Measurements from ENCODE around the gene FGR.
"Not testable (repeated sequence)": the region's sequence is repeated elsewhere in the genome, so short reads cannot be mapped to it uniquely, and the experiment has no call there.

The FGR gene

DNA sequence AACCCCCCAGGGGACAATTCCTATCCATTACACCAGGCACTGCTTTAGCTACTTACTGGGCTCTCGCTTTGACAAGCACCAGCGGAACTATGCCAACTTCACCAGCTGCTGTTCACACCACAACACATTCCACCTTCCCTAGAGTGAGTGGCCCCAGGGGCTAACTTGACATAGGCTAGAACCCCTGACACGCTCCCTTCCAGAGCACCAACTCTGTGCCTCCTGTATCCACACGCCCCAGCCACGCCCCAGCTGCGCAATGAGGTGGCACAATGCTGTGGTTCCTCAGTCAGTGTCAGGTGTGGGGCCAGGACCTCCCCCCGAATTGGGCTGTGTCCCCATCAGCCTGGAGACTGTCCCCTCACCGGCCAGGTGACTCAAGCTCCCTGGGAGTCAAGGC, 11.7 kb upstream of the FGR start:
- Histone ChIP-seq H3K27me3 (ENCODE audit: control insufficient read depth, insufficient read depth, low read length) (no peaks in the 10 kb centered on the region), H3K27ac (ENCODE audit: low read depth, low read length) (no peak overlapping the region), H3K4me3 (ENCODE audit: low read depth, low read length) (no peak overlapping the region), H3K9me3 (ENCODE audit: control insufficient read depth, insufficient read depth, low read depth, low read length) (no peaks in the 10 kb centered on the region), H3K9ac (ENCODE audit: low read length) (no peak overlapping the region), H3K4me1 (ENCODE audit: control insufficient read depth, insufficient read depth, low read length) (peaks cover 16% of the 10 kb centered on the region), H3K36me3 (ENCODE audit: control insufficient read depth, insufficient read depth, low read length) (no peaks in the 10 kb centered on the region)

DNA sequence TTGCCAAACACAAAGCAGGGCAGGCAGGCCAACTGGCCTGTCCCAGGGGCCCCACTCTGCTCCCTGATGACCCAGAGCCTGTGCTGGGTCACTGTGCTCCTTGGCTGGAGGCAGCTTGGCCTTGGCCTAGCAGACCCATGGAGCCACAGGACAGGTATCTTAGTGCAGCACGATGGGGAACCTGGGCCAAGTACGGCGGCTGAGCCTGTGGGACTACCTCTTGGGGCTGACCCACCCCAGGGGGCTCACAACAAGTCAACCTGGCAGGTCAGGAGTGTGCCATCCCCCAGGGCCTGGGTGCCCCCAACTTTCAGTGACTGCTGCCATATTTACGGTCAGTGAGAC, 10.1 kb upstream of the FGR start:
- Histone ChIP-seq H3K4me1 (ENCODE audit: control insufficient read depth, insufficient read depth, low read length) (peaks cover 4% of the 10 kb centered on the region; the same call in 1 of the 2 replicates), H3K27ac (ENCODE audit: low read depth, low read length) (no peak overlapping the region), H3K9ac (ENCODE audit: low read length) (no peak overlapping the region), H3K4me3 (ENCODE audit: low read depth, low read length) (no peak overlapping the region), H3K36me3 (ENCODE audit: control insufficient read depth, insufficient read depth, low read length) (no peaks in the 10 kb centered on the region), H3K27me3 (ENCODE audit: control insufficient read depth, insufficient read depth, low read length) (no peaks in the 10 kb centered on the region), H3K9me3 (ENCODE audit: control insufficient read depth, insufficient read depth, low read depth, low read length) (no peaks in the 10 kb centered on the region)

DNA sequence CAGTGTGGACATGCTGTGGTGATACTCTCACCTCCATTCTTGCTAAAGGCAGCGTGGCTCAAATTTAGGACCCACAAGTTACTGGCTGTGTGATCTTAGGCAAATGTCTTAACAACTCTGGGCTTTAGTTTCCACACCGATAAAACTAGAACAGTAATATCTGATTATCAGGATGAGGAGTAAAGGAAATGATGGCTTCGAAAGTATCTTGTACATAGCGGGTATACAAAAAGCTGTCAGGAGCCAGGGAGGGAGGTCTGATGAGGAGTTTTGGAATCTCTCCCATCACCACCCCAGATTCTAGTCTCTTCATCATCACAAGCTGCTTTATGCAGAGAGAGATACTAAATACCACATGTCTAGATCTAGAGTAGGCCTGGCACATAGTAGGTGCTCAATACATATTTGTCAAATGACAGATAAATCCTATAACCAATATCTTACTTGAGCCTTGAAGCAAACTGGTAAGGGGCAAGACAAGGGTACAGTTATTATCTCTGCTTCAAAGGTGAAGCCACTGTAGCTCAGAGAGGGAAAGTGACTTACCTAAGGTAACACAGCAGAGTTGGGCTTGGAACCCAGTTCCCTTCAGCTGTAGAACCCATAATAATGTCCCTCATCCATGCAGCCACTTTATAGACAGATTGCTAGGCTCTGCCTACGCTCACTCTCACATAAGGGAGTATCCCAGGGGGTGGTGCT, 9.5 kb upstream of the FGR start:
- Histone ChIP-seq H3K9me3 (ENCODE audit: control insufficient read depth, insufficient read depth, low read depth, low read length) (no peaks in the 10 kb centered on the region), H3K27me3 (ENCODE audit: control insufficient read depth, insufficient read depth, low read length) (no peaks in the 10 kb centered on the region), H3K27ac (ENCODE audit: low read depth, low read length) (no peak overlapping the region), H3K4me1 (ENCODE audit: control insufficient read depth, insufficient read depth, low read length) (0 out of 2 replicates have a peak, but pooled peaks cover 2% of the 10 kb centered on the region), H3K36me3 (ENCODE audit: control insufficient read depth, insufficient read depth, low read length) (no peaks in the 10 kb centered on the region), H3K4me3 (ENCODE audit: low read depth, low read length) (no peak overlapping the region), H3K9ac (ENCODE audit: low read length) (no peak overlapping the region)

DNA sequence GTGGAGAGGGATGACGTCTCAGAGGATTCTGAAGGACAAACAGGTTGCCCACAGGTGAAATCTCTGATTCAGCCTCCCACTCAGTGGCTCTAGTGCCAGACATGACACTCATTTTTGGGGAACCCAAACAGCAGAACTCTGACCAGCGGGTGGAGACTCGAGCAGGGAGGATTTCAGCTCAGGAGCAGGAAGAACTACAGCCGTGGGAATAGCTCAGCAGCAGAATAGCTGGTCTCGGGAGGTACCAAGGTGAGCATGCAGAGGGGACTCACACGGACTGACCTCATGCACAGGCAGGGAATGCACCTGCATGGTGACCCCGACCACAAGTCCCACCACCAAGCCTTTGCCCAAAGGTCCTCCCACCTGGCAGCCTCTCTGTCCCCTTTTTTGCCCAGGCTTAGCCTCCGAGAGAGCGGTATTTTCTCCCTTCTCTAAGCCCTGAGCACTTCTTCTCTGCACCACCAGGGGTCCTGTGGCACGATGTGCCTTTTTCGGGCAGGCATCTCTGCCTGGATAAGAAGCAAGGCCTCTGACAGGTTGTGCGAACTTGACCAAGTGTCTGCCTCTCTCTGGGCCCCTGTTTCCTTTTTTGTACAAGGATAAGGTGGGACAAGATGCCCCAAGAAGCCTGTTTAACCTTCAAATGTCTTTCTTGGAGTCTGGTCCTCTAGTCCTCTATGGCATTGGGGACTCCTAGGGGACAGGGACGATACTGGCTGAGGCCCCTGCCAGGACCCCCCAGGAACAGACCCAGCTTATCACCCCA, 8.8 kb upstream of the FGR start:
- H3K36me3 ChIP-seq (ENCODE audit: control insufficient read depth, insufficient read depth, low read length), result no peaks in the 10 kb centered on the region
- H3K4me3 ChIP-seq (ENCODE audit: low read depth, low read length), result no peak overlapping the region
- no peak overlapping the region for H3K27ac ChIP-seq (ENCODE audit: low read depth, low read length)
- no peaks in the 10 kb centered on the region for H3K9me3 ChIP-seq (ENCODE audit: control insufficient read depth, insufficient read depth, low read depth, low read length)
- no peak overlapping the region for H3K9ac ChIP-seq (ENCODE audit: low read length)
- H3K27me3 ChIP-seq (ENCODE audit: control insufficient read depth, insufficient read depth, low read length), result no peaks in the 10 kb centered on the region
- H3K4me1 ChIP-seq (ENCODE audit: control insufficient read depth, insufficient read depth, low read length), result 0 out of 2 replicates have a peak, but pooled peaks cover 2% of the 10 kb centered on the region

DNA sequence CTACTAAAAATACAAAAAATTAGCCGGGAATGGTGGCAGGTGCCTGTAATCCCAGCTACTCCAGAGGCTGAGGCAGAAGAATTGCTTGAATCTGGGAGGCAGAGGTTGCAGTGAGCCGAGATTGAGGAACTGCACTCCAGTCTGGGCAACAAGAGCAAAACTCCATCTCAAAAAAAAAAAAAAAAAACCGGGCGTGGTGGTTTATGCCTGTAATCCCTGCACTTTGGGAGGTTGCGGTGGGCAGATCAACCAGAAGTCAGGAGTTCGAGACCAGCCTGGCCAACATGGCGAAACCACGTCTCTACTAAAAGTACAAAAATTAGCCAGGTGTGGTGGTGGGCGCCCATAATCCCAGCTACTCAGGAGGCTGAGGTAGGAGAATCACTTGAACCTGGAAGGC, 5.5 kb upstream of the FGR start:
- H3K4me3 ChIP-seq (ENCODE audit: low read depth, low read length); H3K27me3 ChIP-seq (ENCODE audit: control insufficient read depth, insufficient read depth, low read length): not testable (repeated sequence)

DNA sequence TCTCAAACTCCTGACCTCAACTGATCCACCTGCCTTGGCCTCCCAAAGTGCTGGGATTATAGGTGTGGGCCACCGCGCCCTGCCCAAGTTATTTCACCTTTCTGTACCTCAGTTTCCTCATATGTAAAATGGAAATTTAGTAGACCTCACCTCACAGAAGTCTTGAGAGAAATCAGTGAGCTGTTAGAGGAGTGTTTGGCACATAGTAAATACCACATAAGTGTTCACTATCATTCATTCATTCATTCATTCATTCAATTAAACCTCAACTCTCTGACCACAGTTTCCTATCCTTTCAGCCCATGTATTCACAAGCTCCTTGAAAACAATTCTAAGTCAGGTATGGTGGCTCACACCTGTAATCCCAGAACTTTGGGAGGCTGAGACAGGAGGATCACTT, 3.8 kb upstream of the FGR start:
- H3K27ac ChIP-seq (ENCODE audit: low read depth, low read length), result no peak overlapping the region

More for the DNA sequence above, 5.5 kb upstream of the FGR start:
- not testable (repeated sequence) for H3K9ac ChIP-seq (ENCODE audit: low read length); H3K27ac ChIP-seq (ENCODE audit: low read depth, low read length); H3K36me3 ChIP-seq (ENCODE audit: control insufficient read depth, insufficient read depth, low read length); H3K9me3 ChIP-seq (ENCODE audit: control insufficient read depth, insufficient read depth, low read depth, low read length); H3K4me1 ChIP-seq (ENCODE audit: control insufficient read depth, insufficient read depth, low read length)

DNA sequence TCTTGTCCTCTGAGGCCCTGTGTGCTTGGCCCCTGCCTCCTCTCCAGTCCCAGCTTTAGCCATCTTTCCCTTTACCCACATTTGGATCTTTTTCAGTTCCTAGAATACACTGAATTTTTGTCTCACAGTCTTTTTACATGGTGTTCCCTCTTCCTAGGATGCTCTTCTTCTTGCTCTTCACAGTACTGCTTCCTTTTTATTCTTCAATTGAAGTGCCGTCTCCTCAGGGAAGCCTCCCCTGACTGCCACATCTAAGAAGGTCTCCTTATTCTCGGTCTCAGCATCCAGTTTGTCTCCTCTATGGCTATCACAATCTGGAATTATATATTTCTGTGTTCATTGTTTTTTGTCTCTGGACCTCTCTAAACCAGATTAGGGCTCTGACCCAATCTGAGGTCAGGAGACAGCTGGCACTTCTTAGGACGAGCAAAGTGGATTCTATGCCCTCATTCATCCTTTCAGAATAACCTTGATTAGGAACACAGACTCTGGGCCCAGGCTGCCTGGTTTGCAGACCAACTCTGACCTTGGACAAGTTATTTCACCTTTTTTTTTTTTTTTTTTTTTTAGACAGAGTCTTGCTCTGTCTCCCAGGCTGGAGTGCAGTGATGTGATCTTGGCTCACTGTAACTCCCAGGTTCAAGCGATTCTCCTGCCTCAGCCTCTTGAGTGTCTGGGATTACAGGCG, 3.2 kb upstream of the FGR start:
- Histone ChIP-seq H3K9me3 (ENCODE audit: control insufficient read depth, insufficient read depth, low read depth, low read length) (no peaks in the 10 kb centered on the region), H3K27me3 (ENCODE audit: control insufficient read depth, insufficient read depth, low read length) (peaks cover 25% of the 10 kb centered on the region), H3K4me1 (ENCODE audit: control insufficient read depth, insufficient read depth, low read length) (peaks cover 10% of the 10 kb centered on the region; the same call in 1 of the 2 replicates), H3K4me3 (ENCODE audit: low read depth, low read length) (no peak overlapping the region), H3K27ac (ENCODE audit: low read depth, low read length) (no peak overlapping the region), H3K36me3 (ENCODE audit: control insufficient read depth, insufficient read depth, low read length) (no peaks in the 10 kb centered on the region), H3K9ac (ENCODE audit: low read length) (no peak overlapping the region)

More for the DNA sequence above, 3.8 kb upstream of the FGR start:
- H3K9me3 ChIP-seq (ENCODE audit: control insufficient read depth, insufficient read depth, low read depth, low read length), result no peaks in the 10 kb centered on the region
- no peak overlapping the region for H3K9ac ChIP-seq (ENCODE audit: low read length)
- no peaks in the 10 kb centered on the region for H3K36me3 ChIP-seq (ENCODE audit: control insufficient read depth, insufficient read depth, low read length)
- no peak overlapping the region for H3K4me3 ChIP-seq (ENCODE audit: low read depth, low read length)
- H3K27me3 ChIP-seq (ENCODE audit: control insufficient read depth, insufficient read depth, low read length), result peaks cover 19% of the 10 kb centered on the region
- peaks cover 10% of the 10 kb centered on the region; the same call in 1 of the 2 replicates for H3K4me1 ChIP-seq (ENCODE audit: control insufficient read depth, insufficient read depth, low read length)

DNA sequence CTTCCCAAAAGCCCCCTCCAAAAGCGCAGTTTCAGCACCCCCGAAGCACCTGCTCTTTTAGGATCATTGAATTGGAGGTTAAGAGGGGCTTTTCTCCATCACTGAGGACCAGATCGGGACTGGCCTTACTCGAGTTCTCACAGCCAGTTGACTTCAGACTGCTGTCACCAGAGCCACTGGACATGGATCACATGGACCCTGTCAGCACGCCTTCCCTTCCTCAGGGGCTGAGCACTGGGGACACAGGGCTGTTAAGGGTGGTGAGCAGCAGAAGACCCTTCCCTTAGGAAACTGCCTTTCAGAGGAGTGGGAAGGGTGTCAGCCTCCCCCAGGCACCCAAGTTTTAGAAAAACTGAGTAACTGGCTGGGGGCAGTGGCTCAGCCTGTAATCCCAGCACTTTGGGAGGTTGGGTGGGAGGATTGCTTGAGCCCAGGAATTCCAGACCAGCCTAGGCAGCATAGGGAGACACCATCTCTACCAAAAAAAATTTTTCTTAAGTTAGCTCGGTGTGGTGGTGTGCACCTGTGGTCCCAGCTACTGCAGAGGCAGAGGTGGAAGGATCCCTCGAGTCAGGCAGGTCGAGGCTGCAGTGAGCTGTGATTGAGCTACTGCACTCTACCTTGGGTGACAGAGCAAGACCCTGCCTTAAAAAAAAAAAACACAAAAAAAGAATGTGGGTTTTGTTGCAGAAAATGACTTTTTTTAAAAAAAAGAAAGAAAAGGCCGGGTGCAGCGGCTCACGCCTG, 584 bp upstream of the FGR start:
- H3K4me1 ChIP-seq (ENCODE audit: control insufficient read depth, insufficient read depth, low read length), result peaks cover 22% of the 10 kb centered on the region; the same call in 1 of the 2 replicates
- no peak overlapping the region for H3K9ac ChIP-seq (ENCODE audit: low read length)
- H3K27ac ChIP-seq (ENCODE audit: low read depth, low read length), result no peak overlapping the region
- H3K4me3 ChIP-seq (ENCODE audit: low read depth, low read length), result no peak overlapping the region
- no peaks in the 10 kb centered on the region for H3K9me3 ChIP-seq (ENCODE audit: control insufficient read depth, insufficient read depth, low read depth, low read length)
- H3K36me3 ChIP-seq (ENCODE audit: control insufficient read depth, insufficient read depth, low read length), result no peaks in the 10 kb centered on the region
- H3K27me3 ChIP-seq (ENCODE audit: control insufficient read depth, insufficient read depth, low read length), result peaks cover 30% of the 10 kb centered on the region

DNA sequence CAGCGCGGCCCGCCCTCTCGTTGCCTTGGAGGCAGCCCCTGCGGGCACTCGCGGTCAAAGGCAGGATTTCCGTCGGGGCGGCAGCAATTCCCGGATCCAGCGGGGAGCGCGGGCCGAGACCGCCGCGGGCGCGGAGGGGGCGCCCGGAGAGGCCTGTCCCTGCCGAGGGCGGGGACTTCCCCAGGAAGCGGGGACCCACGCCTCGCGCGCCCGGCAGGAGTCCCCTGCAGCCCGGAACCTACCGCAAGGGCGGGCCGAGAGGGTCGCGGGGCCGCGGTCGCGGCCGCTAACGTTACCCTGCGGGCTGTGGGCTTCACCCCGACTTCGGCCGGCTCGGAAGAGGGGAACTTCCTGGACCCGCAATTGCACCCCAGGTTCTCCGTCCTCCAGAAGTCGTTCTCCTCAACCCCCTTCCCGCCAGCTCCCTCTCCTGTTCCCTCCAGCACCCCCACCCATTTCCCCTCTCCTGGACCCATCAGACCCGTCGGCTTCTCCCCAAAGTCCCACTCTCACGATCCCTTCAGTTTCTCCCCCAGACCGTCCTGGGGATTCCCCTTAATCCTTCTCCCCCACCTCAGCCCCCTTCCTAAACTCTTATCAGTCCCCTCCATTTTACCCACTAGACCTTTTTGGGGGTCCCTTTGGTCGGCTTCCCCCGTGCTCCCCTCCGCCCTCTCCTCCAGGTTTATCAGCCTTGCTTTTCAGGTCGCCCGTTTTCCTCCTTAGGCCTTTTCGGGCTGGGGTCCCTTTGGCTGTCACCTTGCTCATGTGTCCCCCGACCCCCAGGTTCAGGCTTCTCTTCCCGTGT, 604 bp downstream of the FGR start:
- Histone ChIP-seq H3K27ac (ENCODE audit: low read depth, low read length) (no peak overlapping the region), H3K9ac (ENCODE audit: low read length) (peak overlapping the region; percentile 53), H3K4me3 (ENCODE audit: low read depth, low read length) (peak overlapping the region; percentile 65), H3K27me3 (ENCODE audit: control insufficient read depth, insufficient read depth, low read length) (peaks cover 30% of the 10 kb centered on the region), H3K9me3 (ENCODE audit: control insufficient read depth, insufficient read depth, low read depth, low read length) (no peaks in the 10 kb centered on the region), H3K36me3 (ENCODE audit: control insufficient read depth, insufficient read depth, low read length) (no peaks in the 10 kb centered on the region), H3K4me1 (ENCODE audit: control insufficient read depth, insufficient read depth, low read length) (peaks cover 24% of the 10 kb centered on the region)

DNA sequence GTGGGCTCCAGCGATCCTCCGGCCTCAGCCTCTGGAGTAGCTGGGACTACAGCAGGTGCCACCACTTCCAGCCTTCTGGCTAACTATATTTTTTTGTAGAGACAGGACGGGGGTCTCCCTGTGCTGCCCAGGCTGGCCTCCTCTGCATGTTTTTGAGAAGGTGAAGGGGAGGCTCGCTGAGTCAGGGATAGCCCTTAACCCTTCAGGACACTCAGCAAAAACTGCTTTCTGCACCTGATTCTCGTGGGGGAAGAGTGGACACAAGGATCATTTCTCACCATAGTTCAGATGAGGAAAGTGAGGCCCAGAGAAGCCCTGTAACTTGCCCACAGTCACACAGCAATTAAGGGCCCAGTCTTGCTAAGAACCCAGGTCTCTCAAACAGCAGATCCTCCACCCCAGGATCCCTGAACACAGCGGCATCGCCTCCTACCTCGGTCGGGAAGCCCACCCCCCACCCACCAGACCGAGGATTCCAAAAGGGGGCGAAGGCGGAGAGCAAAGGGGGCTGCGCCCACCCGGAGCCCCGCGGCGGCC, 1.3 kb downstream of the FGR start:
- peaks cover 31% of the 10 kb centered on the region for H3K4me1 ChIP-seq (ENCODE audit: control insufficient read depth, insufficient read depth, low read length)

More for the DNA sequence above, 1.3 kb downstream of the FGR start:
- H3K4me3 ChIP-seq (ENCODE audit: low read depth, low read length), result peak overlapping the region; percentile 65
- no peak overlapping the region for H3K27ac ChIP-seq (ENCODE audit: low read depth, low read length)
- H3K27me3 ChIP-seq (ENCODE audit: control insufficient read depth, insufficient read depth, low read length), result peaks cover 30% of the 10 kb centered on the region
- peak overlapping the region; percentile 53 for H3K9ac ChIP-seq (ENCODE audit: low read length)
- H3K9me3 ChIP-seq (ENCODE audit: control insufficient read depth, insufficient read depth, low read depth, low read length), result no peaks in the 10 kb centered on the region
- no peaks in the 10 kb centered on the region for H3K36me3 ChIP-seq (ENCODE audit: control insufficient read depth, insufficient read depth, low read length)
